Psoas muscle (tissue), 8 donors: ENCODE data around the gene STRBP. TPM values are rescaled to one million over a fixed set of nuclear protein-coding genes. Genes with fewer than 3 reads are reported as not detected.
A peak's percentile ranks its signal among the peaks of the same experiment; 100 is the strongest.

Source experiments
- ATAC-seq, 4 donors: fragments of 200-7000 bp; cut with Tn5 transposase; one replicate each; pipeline ENCODE4 v1.9.1; 2020; ENCODE audit warnings: moderate library complexity in 3 of 4, mild to moderate bottlenecking in 2 of 4
- DNase-seq, 2 donors: peaks; one replicate each; pipeline ENCODE4 v3.0.0-alpha.2; 2020
- H3K27ac ChIP-seq: fragments of 200-600 bp; one replicate; pipeline ENCODE4 v1.8.0; 2022
- H3K27me3 ChIP-seq, 3 donors: fragments of 200-600 bp in 1 of 3; one replicate each; pipeline versions ENCODE4 v1.6.1 to v1.8.0; 2013 to 2022; ENCODE audit warnings: low read length in 2 of 3, mild to moderate bottlenecking in 2 of 3, moderate library complexity in 1 of 3; ENCODE audit not compliant: insufficient read depth in 3 of 3
- H3K36me3 ChIP-seq, 2 donors: fragments of 200-600 bp in 1 of 2; one replicate each; pipeline versions ENCODE4 v1.6.1 to v1.8.0; 2013 to 2022; ENCODE audit warnings: low read depth in 1 of 2, mild to moderate bottlenecking in 1 of 2, moderate library complexity in 1 of 2; ENCODE audit not compliant: insufficient read depth in 1 of 2
- H3K4me1 ChIP-seq: fragments of 200-600 bp; one replicate; pipeline ENCODE4 v1.8.0; 2022
- H3K4me3 ChIP-seq: fragments of 200-600 bp; one replicate; pipeline ENCODE4 v1.8.0; 2022; ENCODE audit warnings: mild to moderate bottlenecking
- H3K9me3 ChIP-seq: fragments of 200-600 bp; one replicate; pipeline ENCODE4 v1.8.0; 2022
- CTCF ChIP-seq: fragments of 200-600 bp; IDR thresholded peaks from one replicate; pipeline ENCODE4 v1.8.0; 2022; ENCODE audit warnings: antibody characterized with exemption
- WGBS, 3 donors: extraction: QIAGEN DNeasy Blood & Tissue Kit; methylation state at CpG; one replicate each; pipeline versions ENCODE4 v1.1.6 to v1.1.7; 2013; 5-methylcytosine and 5-hydroxymethylcytosine counted together
- intact Hi-C, 2 donors: fragments of 100-400 bp; cut with DNase I; formaldehyde crosslinking; loops; one replicate each; pipeline versions ENCODE4 v1.11.0 to v1.14.2; 2022
- polyA plus RNA-seq, 3 donors: library from polyadenylated mRNA; stranded (reverse); fragments of 200-250 nt; gene quantifications; one replicate each; pipeline ENCODE4 v1.2.3, GENCODE V29; 2013
- total RNA-seq, 4 donors: library from RNA; stranded (reverse); fragmentation: NEBNext Ultra II Directional in 2 of 4; extraction: Animal tissue kit (Norgen Biotek cat#: 25700) in 2 of 4; gene quantifications; one replicate each; pipeline versions ENCODE4 v1.2.1 to v1.2.4, GENCODE V29; 2021 to 2023
- donor health status: healthy with polysubstance abuse.
- donor health status: DM: no; HTN: no; CAD: no; lungs with moderate emphysema.
- donor health status: Bipolar disorder and iron deficiency.
- donor health status: healthy.
- donor health status: DM: yes; HTN: yes; CAD: no.
- donor health status: DM: no; HTN: no; CAD: no.
- donor health status: DM: no; HTN: no; CAD: no.
- donor health status: DM: yes; HTN: yes; CAD: no.

Gene STRBP
- total and polyA plus RNA-seq, 7 donors, result 3.8 to 8.5 (median 6.2) TPM

GRCh38 chr9:123269281-123269680 lies 895 bp upstream of the STRBP start:
- Histone ChIP-seq H3K4me1 (no peaks in the 10 kb centered on the region), H3K27me3 (no peaks in the 10 kb centered on the region), H3K27ac (no peak overlapping the region), H3K4me3 (peak overlapping the region; percentile 90), H3K9me3 (no peaks in the 10 kb centered on the region), H3K36me3 (no peaks in the 10 kb centered on the region)
- ATAC-seq (no peak), DNase-seq (no peak)
- WGBS, 3 donors, result 60 to 69% (median 67%) methylated on average over 7 of the region's 7 CpGs
- intact Hi-C loops, result no loop called here
- TF ChIP-seq CTCF, result no peak

GRCh38 chr9:123268199-123268464 lies 254 bp downstream of the STRBP start:
- peak overlapping the region; percentile 90 for H3K4me3 ChIP-seq
- intact Hi-C loops, result no loop called here
- no peak for DNase-seq
- no peaks in the 10 kb centered on the region for H3K27me3 ChIP-seq
- no peaks in the 10 kb centered on the region for H3K4me1 ChIP-seq
- peak in 1 of 4 donors; percentile 14 for ATAC-seq
- WGBS, 3 donors, result 1% methylated on average over 13 to 49 of the region's 49 CpGs
- H3K9me3 ChIP-seq, result no peaks in the 10 kb centered on the region
- no peak for TF ChIP-seq CTCF
- no peaks in the 10 kb centered on the region for H3K36me3 ChIP-seq
- peak overlapping the region; percentile 65 for H3K27ac ChIP-seq

- Histone ChIP-seq H3K27me3 (no peaks in the 10 kb centered on the region), H3K4me1 (no peaks in the 10 kb centered on the region), H3K4me3 (peak overlapping the region; percentile 90), H3K9me3 (no peaks in the 10 kb centered on the region), H3K27ac (peak overlapping the region; percentile 65), H3K36me3 (no peaks in the 10 kb centered on the region)
- ATAC-seq (no peak), DNase-seq (peak; percentile 18 to 50)
- intact Hi-C loops, result no loop called here
- WGBS, 3 donors, result 6 to 8% (median 6%) methylated on average over 27 to 34 of the region's 34 CpGs
- TF ChIP-seq CTCF, result no peak
Observed at GRCh38 chr9:123267481-123268198, 746 bp downstream of the STRBP start.

- H3K36me3 ChIP-seq, result no peaks in the 10 kb centered on the region
- TF ChIP-seq CTCF, result no peak
- H3K27ac ChIP-seq, result no peak overlapping the region
- no peaks in the 10 kb centered on the region for H3K9me3 ChIP-seq
- peak overlapping the region; percentile 90 for H3K4me3 ChIP-seq
- ATAC-seq (no peak), DNase-seq (no peak)
- no peaks in the 10 kb centered on the region for H3K27me3 ChIP-seq
- intact Hi-C loops, result no loop called here
- H3K4me1 ChIP-seq, result no peaks in the 10 kb centered on the region
- 81 to 85% (median 81%) methylated on average over 9 of the region's 9 CpGs for WGBS, 3 donors
Observed at GRCh38 chr9:123266655-123267399, 1.6 kb downstream of the STRBP start.
